Ascending aorta (tissue), 2 donors: Measurements from ENCODE around the gene PEDS1. TPM values are rescaled to one million over a fixed set of nuclear protein-coding genes. Genes with fewer than 3 reads are reported as not detected.

ENCODE experiments used
- DNase-seq, 2 donors: peaks; one replicate each; pipeline ENCODE4 v3.0.0-alpha.2; 2019; ENCODE audit warnings: low spot score in 2 of 2
- H3K27ac ChIP-seq, 2 donors: fragments of 200-600 bp; sonication (generic); one replicate each; pipeline ENCODE4 v1.5.1; 2016 to 2017; ENCODE audit warnings: mild to moderate bottlenecking in 1 of 2
- H3K27me3 ChIP-seq: fragments of 200-600 bp; sonication (generic); one replicate; pipeline ENCODE4 v1.5.1; 2017
- H3K36me3 ChIP-seq, 2 donors: fragments of 200-600 bp; sonication (generic); one replicate each; pipeline ENCODE4 v1.5.1; 2016
- H3K4me1 ChIP-seq, 2 donors: fragments of 200-600 bp; sonication (generic); one replicate each; pipeline ENCODE4 v1.5.1; 2016 to 2017; ENCODE audit warnings: mild to moderate bottlenecking in 1 of 2
- H3K4me3 ChIP-seq, 2 donors: fragments of 200-600 bp; sonication (generic); one replicate each; pipeline ENCODE4 v1.5.1; 2016 to 2017; ENCODE audit warnings: mild to moderate bottlenecking in 1 of 2
- H3K9me3 ChIP-seq, 2 donors: fragments of 200-600 bp; sonication (generic); one replicate each; pipeline ENCODE4 v1.5.1; 2016
- CTCF ChIP-seq, 3 experiments: fragments of 200-600 bp in 2 of 3; fragments of 450-650 bp in 1 of 3; sonication (generic) in 2 of 3; IDR thresholded peaks; one replicate each; pipeline ENCODE4 v1.5.1; 2016 to 2019; ENCODE audit warnings: antibody characterized with exemption in 3 of 3, mild to moderate bottlenecking in 1 of 3, moderate library complexity in 1 of 3
- intact Hi-C: fragments of 100-400 bp; cut with DNase I; formaldehyde crosslinking; loops from one replicate; pipeline ENCODE4 v1.15.1; 2023
- total RNA-seq: library from RNA; depleted of rRNA; stranded (reverse); fragments of >200 nt; gene quantifications from one replicate; pipeline ENCODE4 v1.1.0, GENCODE V29; 2016

The PEDS1 gene
- total RNA-seq, 1 donor from 2014 or later: 23.9 TPM

- H3K27ac ChIP-seq: no peak overlapping the region
- no peak overlapping the region for H3K4me3 ChIP-seq
- TF ChIP-seq CTCF (IDR thresholded peaks at IDR 0.05): no peak
- peaks cover 0 to 3% of the 10 kb centered on the region in 2 donors for H3K4me1 ChIP-seq
- peaks cover 28 to 39% of the 10 kb centered on the region in 2 donors for H3K36me3 ChIP-seq
- DNase-seq: no peak
- H3K27me3 ChIP-seq: no peaks in the 10 kb centered on the region
- no peaks in the 10 kb centered on the region for H3K9me3 ChIP-seq
- intact Hi-C loops: no loop called here
These were observed 30.8 kb downstream of the PEDS1 start for GRCh38 chr20:50122763-50123162.

GRCh38 chr20:50121858-50122271, 31.7 kb downstream of the PEDS1 start:
- Histone ChIP-seq H3K27me3 (no peaks in the 10 kb centered on the region), H3K4me1 (peaks cover 0 to 3% of the 10 kb centered on the region in 2 donors), H3K27ac (no peak overlapping the region), H3K9me3 (no peaks in the 10 kb centered on the region), H3K4me3 (no peak overlapping the region), H3K36me3 (peaks cover 21 to 30% of the 10 kb centered on the region in 2 donors)
- intact Hi-C loops: loop anchor here (1.0 to 2.0 kb wide), 2 partner anchors 47 to 57 kb away; no protein-coding TSS in a partner anchor
- no peak for DNase-seq
- no peak for TF ChIP-seq CTCF (IDR thresholded peaks at IDR 0.05)

- Histone ChIP-seq H3K4me1 (peaks cover 0 to 6% of the 10 kb centered on the region in 2 donors), H3K36me3 (peaks cover 16 to 22% of the 10 kb centered on the region in 2 donors), H3K27me3 (no peaks in the 10 kb centered on the region), H3K9me3 (no peaks in the 10 kb centered on the region), H3K4me3 (no peak overlapping the region), H3K27ac (no peak overlapping the region)
- DNase-seq: peak in 1 of 2 donors; percentile 78
- TF ChIP-seq CTCF (IDR thresholded peaks at IDR 0.05): peak; percentile 80 to 87 (median 86)
- intact Hi-C loops: loop anchor here (1.0 to 2.0 kb wide), 2 partner anchors 48 to 58 kb away; no protein-coding TSS in a partner anchor
These were observed 32.4 kb downstream of the PEDS1 start for GRCh38 chr20:50120935-50121693.

GRCh38 chr20:50118203-50118602, 35.3 kb downstream of the PEDS1 start:
- Histone ChIP-seq H3K4me1 (peaks cover 0 to 23% of the 10 kb centered on the region in 2 donors), H3K4me3 (no peak overlapping the region), H3K9me3 (no peaks in the 10 kb centered on the region), H3K27ac (no peak overlapping the region), H3K36me3 (no peaks in the 10 kb centered on the region), H3K27me3 (no peaks in the 10 kb centered on the region)
- DNase-seq: no peak
- no peak for TF ChIP-seq CTCF (IDR thresholded peaks at IDR 0.05)
- intact Hi-C loops: loop anchor here (5.0 kb wide), 1 partner anchor 344 kb away; no protein-coding TSS in a partner anchor

GRCh38 chr20:50116368-50116999, 37.0 kb downstream of the PEDS1 start:
- Histone ChIP-seq H3K27ac (peak overlapping the region; percentile 26 to 70), H3K27me3 (no peaks in the 10 kb centered on the region), H3K36me3 (no peaks in the 10 kb centered on the region), H3K4me1 (peaks cover 0 to 28% of the 10 kb centered on the region in 2 donors), H3K9me3 (no peaks in the 10 kb centered on the region), H3K4me3 (peak overlapping the region; percentile 15 to 54)
- DNase-seq: no peak
- no peak for TF ChIP-seq CTCF (IDR thresholded peaks at IDR 0.05)
- intact Hi-C loops: loop anchor here (2.0 to 5.0 kb wide), 2 partner anchors 36 to 346 kb away; partner anchors contain the start of gene PEDS1
